MM.1S (cell line): ENCODE results near the gene TTC16.

Experiments used
- CTCF ChIP-seq: fragments of 300-600 bp; sonication (generic); IDR thresholded peaks from 2 replicates; pipeline ENCODE4 v1.5.1; 2016; ENCODE audit warnings: antibody characterized with exemption, low read length, mixed read lengths
- EZH2 ChIP-seq: fragments of 300-600 bp; sonication (generic); optimal IDR thresholded peaks from 2 replicates; pipeline ENCODE3; 2017; ENCODE audit warnings: low read depth, mild to moderate bottlenecking, antibody characterized with exemption, low read length, mixed read lengths

- no peak for TF ChIP-seq CTCF
- TF ChIP-seq EZH2 = no peak
Measured at GRCh38 chr9:127772603-127773002, 56.7 kb downstream of the TTC16 start.
